H1 (cell line): ENCODE results near the gene POC1B.

Experiments used
- CBX5 ChIP-seq: fragments of 300-800, 300-1000 bp; sonication (generic); IDR thresholded peaks from 2 replicates; pipeline ENCODE4 v1.7.1; 2016; ENCODE audit warnings: antibody characterized with exemption, low read length, low read depth
- CHD1 ChIP-seq: IDR thresholded peaks from 2 replicates; pipeline ENCODE4 v1.6.1; 2012; ENCODE audit warnings: low read depth, low read length, improper control_type of control experiment
- CHD7 ChIP-seq: fragments of 300-600 bp; sonication (generic); IDR thresholded peaks from 2 replicates; pipeline ENCODE4 v1.7.1; 2012; ENCODE audit warnings: low read length, moderate library complexity, mild to moderate bottlenecking, inconsistent platforms; ENCODE audit not compliant: insufficient replicate concordance
- CREB1 ChIP-seq: IDR thresholded peaks from 2 replicates; pipeline ENCODE4 v1.6.1; 2012; ENCODE audit warnings: inconsistent platforms
- CTCF ChIP-seq, 3 experiments: IDR thresholded peaks; 1 replicate in 2 of 3; 2 replicates in 1 of 3; pipeline versions ENCODE4 v1.5.1 to v1.6.1; 2011; ENCODE audit warnings: low read length in 3 of 3, mild to moderate bottlenecking in 3 of 3, inconsistent platforms in 2 of 3, low read depth in 1 of 3, moderate library complexity in 1 of 3; ENCODE audit not compliant: insufficient read depth in 1 of 3; ENCODE audit errors: control extremely low read depth in 1 of 3
- FOSL1 ChIP-seq: IDR thresholded peaks from 2 replicates; pipeline ENCODE4 v1.6.1; 2011; ENCODE audit warnings: mild to moderate bottlenecking, low read depth, low read length, moderate library complexity; ENCODE audit not compliant: insufficient read depth
- JUN ChIP-seq: IDR thresholded peaks from 2 replicates; pipeline ENCODE4 v1.6.1; 2011; ENCODE audit warnings: low read depth, mild to moderate bottlenecking, improper control_type of control experiment, low read length
- MAX ChIP-seq: IDR thresholded peaks from 2 replicates; pipeline ENCODE4 v1.6.1; 2012; ENCODE audit warnings: inconsistent platforms
- NRF1 ChIP-seq: IDR thresholded peaks from 2 replicates; pipeline ENCODE4 v1.6.1; 2011; ENCODE audit warnings: mild to moderate bottlenecking, low read depth, low read length, improper control_type of control experiment
- POLR2A ChIP-seq, 2 experiments: IDR thresholded peaks; 1 replicate in 1 of 2; 2 replicates in 1 of 2; pipeline ENCODE4 v1.6.1; 2011; ENCODE audit warnings: low read depth in 2 of 2, low read length in 2 of 2, mild to moderate bottlenecking in 2 of 2; ENCODE audit errors: control extremely low read depth in 1 of 2
- POLR2AphosphoS5 ChIP-seq: IDR thresholded peaks from 2 replicates; pipeline ENCODE4 v1.6.1; 2011; ENCODE audit warnings: low read depth, low read length
- TEAD4 ChIP-seq: IDR thresholded peaks from 2 replicates; pipeline ENCODE4 v1.6.1; 2012; ENCODE audit warnings: low read depth, low read length, inconsistent platforms, mixed read lengths
- ZNF274 ChIP-seq: IDR thresholded peaks from 2 replicates; pipeline ENCODE4 v1.7.0; 2012; ENCODE audit warnings: low read length, borderline replicate concordance; ENCODE audit errors: extremely low read depth

GRCh38 chr12:89494411-89495231, 31.2 kb downstream of the POC1B start:
- TF ChIP-seq POLR2AphosphoS5 (no peak), CHD7 (no peak), JUN (no peak), CBX5 (no peak), FOSL1 (no peak), CHD1 (no peak), NRF1 (no peak), CREB1 (no peak), MAX (no peak), POLR2A (IDR thresholded peaks at IDR 0.05; ENCODE audit: control extremely low read depth in 1 of 2, low read depth in 2 of 2, low read length in 2 of 2) (no peak), ZNF274 (no peak), CTCF (IDR thresholded peaks at IDR 0.05; ENCODE audit: control extremely low read depth in 1 of 3, insufficient read depth in 1 of 3, low read depth in 1 of 3, low read length in 3 of 3) (no peak), TEAD4 (no peak)
